ENCODE data around the gene LIN9.
A peak's percentile ranks its signal among the peaks of the same experiment; 100 is the strongest.

Gene LIN9

DNA sequence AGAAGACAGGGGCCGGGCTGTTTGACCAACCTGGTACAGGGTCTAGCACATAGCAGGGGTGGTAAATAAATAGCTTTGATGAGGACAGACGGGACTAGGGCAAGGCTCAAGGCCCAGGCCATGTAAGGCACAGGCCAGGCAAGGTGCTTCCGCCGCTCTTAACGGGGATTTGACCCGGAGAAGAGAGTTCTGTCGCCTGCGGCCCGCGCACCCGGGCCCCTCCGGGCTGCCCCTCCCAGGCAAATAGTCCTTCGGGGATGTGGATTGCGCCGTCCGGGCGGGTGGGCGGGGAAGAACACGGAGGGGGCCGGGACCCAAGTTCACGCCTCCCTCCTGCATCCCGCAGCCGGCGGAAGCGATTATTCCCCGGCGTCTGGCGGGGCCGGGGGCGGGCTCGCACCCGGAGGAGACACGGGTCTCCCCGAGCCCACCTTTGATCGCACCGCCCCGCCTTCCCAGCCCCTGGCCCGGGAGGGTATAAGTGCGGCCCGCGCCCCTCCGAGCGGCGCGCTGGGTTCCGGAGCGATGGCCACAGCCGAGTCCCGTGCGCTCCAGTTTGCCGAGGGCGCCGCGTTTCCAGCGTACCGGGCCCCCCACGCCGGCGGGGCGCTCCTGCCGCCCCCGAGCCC lies 85.7 kb downstream of the LIN9 start, which contains the start of gene MIXL1:
MIXL1 (plus strand) TSS at position 508 of the 629 bp plus-strand sequence; CDS start at position 526, 18 bp downstream.
- ChIA-PET CTCF (interaction anchor here (0.5 kb wide), 1 partner anchor 866 kb away, joined by 3 read pairs; no protein-coding TSS in a partner anchor), POLR2A (interaction anchor here (0.6 to 1.2 kb wide), 2 partner anchors 86 to 101 kb away, joined by 3 to 4 read pairs; partner anchors contain the start of gene LIN9)
- TF ChIP-seq ARNT (IDR thresholded peaks at IDR 0.05), result 0 out of 2 replicates have a peak, but pooled peaks have one; percentile 31
- TF ChIP-seq SP1 (IDR thresholded peaks at IDR 0.05), result no peak
- no peak for DNase-seq (ENCODE audit: extremely low spot score)

DNA sequence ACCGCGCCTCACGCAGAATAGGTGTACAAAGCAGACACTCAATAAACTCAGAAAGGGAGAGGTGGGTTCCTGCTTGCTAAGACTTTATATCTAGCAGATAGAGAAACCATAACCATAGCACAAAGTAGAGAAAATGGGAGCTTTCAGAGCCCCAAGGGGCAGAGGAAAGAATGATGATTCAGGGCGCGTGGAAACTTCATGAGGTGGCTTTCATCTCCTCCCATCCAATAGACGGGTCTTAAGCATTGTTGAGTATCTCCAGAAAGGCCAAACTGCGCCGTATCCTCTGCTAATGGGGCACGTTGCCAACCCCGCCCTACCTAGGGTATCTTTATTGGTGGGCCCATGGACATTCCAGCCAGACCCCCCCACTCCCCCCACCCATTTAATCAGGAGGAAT lies 86.3 kb downstream of the LIN9 start:
- CTCF ChIA-PET, result interaction anchor here (0.8 kb wide), 1 partner anchor 11 kb away, joined by 5 read pairs; no protein-coding TSS in a partner anchor
- DNase-seq (ENCODE audit: extremely low spot score), result no peak
- POLR2A ChIA-PET, result interaction anchor here (1.2 kb wide), 1 partner anchor 86 kb away, joined by 4 read pairs; the partner anchor contains the start of gene LIN9
- TF ChIP-seq SP1 (IDR thresholded peaks at IDR 0.05) (no peak), ARNT (IDR thresholded peaks at IDR 0.05) (no peak), CTBP1 (IDR thresholded peaks at IDR 0.05; ENCODE audit: borderline replicate concordance) (no peak), BHLHE40 (IDR thresholded peaks at IDR 0.05; ENCODE audit: borderline replicate concordance) (no peak), ELF4 (IDR thresholded peaks at IDR 0.05) (no peak), TARDBP (IDR thresholded peaks at IDR 0.05) (no peak)
- TF ChIP-seq, protein P1, sequence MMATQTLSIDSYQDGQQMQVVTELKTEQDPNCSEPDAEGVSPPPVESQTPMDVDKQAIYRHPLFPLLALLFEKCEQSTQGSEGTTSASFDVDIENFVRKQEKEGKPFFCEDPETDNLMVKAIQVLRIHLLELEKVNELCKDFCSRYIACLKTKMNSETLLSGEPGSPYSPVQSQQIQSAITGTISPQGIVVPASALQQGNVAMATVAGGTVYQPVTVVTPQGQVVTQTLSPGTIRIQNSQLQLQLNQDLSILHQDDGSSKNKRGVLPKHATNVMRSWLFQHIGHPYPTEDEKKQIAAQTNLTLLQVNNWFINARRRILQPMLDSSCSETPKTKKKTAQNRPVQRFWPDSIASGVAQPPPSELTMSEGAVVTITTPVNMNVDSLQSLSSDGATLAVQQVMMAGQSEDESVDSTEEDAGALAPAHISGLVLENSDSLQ (IDR thresholded peaks at IDR 0.05), result no peak

DNA sequence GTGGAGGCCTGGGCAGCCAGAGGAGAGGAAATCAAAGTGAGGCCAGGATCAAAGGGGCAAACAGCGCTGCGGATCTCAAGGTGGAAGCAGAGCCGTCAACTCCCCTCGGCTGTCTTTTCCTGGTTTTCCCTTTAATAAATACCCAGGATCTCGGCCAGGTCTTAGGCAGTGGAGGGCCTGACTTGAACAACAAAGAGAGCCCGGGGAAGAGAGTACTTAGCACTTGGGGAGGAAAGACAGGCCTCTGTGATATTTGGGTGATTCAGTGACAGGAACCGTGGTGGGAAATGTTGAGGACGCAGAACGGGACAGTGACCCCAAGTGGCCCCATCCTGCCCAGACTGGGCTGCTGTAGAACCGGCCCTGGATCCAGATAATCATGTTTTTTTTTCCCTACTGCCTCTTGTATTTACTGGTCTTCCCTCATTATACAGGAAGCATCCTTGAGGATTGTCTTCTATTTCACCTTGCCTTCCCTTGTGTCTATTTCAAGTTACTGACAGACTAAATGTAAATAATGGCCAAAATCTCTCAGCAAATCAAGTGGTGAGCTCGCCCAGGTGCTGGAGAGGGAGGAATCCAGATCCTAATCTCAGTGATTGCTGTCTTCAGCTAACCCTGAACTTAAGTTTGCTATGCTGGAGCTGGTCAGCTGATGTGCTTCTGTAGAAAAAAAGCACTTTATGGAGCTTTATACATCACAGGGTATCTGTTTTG lies 88.3 kb downstream of the LIN9 start:
- ChIA-PET CTCF (no interaction called here), POLR2A (interaction anchor here (1.2 kb wide), 1 partner anchor 89 kb away, joined by 5 read pairs; the partner anchor contains the start of gene LIN9)
- TF ChIP-seq BHLHE40 (IDR thresholded peaks at IDR 0.05; ENCODE audit: borderline replicate concordance) (no peak), CTBP1 (IDR thresholded peaks at IDR 0.05; ENCODE audit: borderline replicate concordance) (no peak), ELF4 (IDR thresholded peaks at IDR 0.05) (no peak), ZNF384 (IDR thresholded peaks at IDR 0.05) (no peak), LEF1 (IDR thresholded peaks at IDR 0.05; ENCODE audit: borderline replicate concordance) (no peak), NFRKB (IDR thresholded peaks at IDR 0.05) (no peak), FOXA1 (IDR thresholded peaks at IDR 0.05) (no peak), SUZ12 (IDR thresholded peaks at IDR 0.05) (no peak), FOXM1 (IDR thresholded peaks at IDR 0.05; ENCODE audit: borderline replicate concordance) (no peak)
- DNase-seq (ENCODE audit: extremely low spot score), result no peak

GRCh38 chr1:226217273-226217672 lies 91.7 kb downstream of the LIN9 start:
- TF ChIP-seq ZNF384 (IDR thresholded peaks at IDR 0.05) (no peak), NFRKB (IDR thresholded peaks at IDR 0.05) (no peak)
- CTCF ChIA-PET, result no interaction called here
- no peak for DNase-seq (ENCODE audit: extremely low spot score)

GRCh38 chr1:226216056-226216455 lies 92.9 kb downstream of the LIN9 start:
- CTCF ChIA-PET, result no interaction called here
- POLR2A ChIA-PET, result interaction anchor here (0.9 kb wide), 1 partner anchor 93 kb away, joined by 3 read pairs; the partner anchor contains the start of gene LIN9
- TF ChIP-seq SUZ12 (IDR thresholded peaks at IDR 0.05), result no peak
- no peak for TF ChIP-seq HDGF (IDR thresholded peaks at IDR 0.05; ENCODE audit: borderline replicate concordance)
- no peak for TF ChIP-seq TARDBP (IDR thresholded peaks at IDR 0.05)
- no peak for TF ChIP-seq FOXA1 (IDR thresholded peaks at IDR 0.05)
- no peak for DNase-seq (ENCODE audit: extremely low spot score)

More at GRCh38 chr1:226217273-226217672, 91.7 kb downstream of the LIN9 start:
- POLR2A ChIA-PET, result no interaction called here

DNA sequence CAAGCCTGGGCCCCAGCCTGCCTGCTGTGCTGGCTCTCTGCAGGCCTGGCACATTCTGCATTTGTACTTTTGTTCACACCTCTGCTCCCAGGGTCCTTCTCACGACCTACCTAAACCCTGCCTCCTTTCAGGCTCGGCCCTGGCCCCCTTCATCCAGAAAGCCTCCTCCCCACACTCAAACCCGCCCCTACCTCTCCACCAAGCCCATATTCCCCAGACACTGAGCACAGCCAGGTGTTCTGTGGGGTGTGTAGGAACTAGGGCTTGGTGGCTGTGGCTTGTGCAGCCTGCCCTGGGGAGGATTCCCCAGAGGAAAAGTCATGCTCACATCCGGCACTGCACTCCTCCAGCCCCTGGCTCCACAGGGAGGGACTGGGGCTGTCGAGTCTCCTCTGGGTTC lies 93.7 kb downstream of the LIN9 start:
- TF ChIP-seq, protein P1 (IDR thresholded peaks at IDR 0.05), result no peak
- TF ChIP-seq BHLHE40 (IDR thresholded peaks at IDR 0.05; ENCODE audit: borderline replicate concordance) (no peak), SUZ12 (IDR thresholded peaks at IDR 0.05) (no peak), FOXM1 (IDR thresholded peaks at IDR 0.05; ENCODE audit: borderline replicate concordance) (no peak), SP1 (IDR thresholded peaks at IDR 0.05) (no peak), ZNF384 (IDR thresholded peaks at IDR 0.05) (no peak), HDGF (IDR thresholded peaks at IDR 0.05; ENCODE audit: borderline replicate concordance) (no peak), FOXA1 (IDR thresholded peaks at IDR 0.05) (no peak)
- DNase-seq (ENCODE audit: extremely low spot score), result no peak
- ChIA-PET CTCF (no interaction called here), POLR2A (interaction anchor here (0.9 kb wide), 1 partner anchor 93 kb away, joined by 3 read pairs; the partner anchor contains the start of gene LIN9)

DNA sequence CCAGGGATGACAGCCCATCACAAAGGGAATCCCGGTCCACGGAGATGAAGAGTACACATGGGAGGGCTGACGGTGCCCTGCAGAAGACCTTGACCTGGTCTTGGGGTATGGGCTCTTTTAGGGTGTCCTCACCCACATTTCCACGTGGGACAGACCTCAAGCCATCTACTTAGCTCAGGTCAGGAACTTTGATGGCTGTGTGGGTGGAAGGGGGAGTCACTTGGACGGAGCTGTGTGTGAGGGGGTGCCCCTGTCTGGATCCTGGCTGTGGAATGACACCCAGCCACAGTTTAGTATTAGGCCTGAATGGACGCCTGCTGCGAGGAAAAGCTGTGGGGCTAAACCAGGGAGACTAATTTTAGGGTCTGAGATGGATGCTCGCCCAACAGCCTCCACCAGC lies 96.4 kb downstream of the LIN9 start:
- no peak for DNase-seq (ENCODE audit: extremely low spot score)
- TF ChIP-seq L3MBTL2 (conservative IDR thresholded peaks at IDR 0.05) (no peak), HDGF (IDR thresholded peaks at IDR 0.05; ENCODE audit: borderline replicate concordance) (no peak), LEF1 (IDR thresholded peaks at IDR 0.05; ENCODE audit: borderline replicate concordance) (no peak)
- CTCF ChIA-PET, result interaction anchor here (1.1 to 1.7 kb wide), 3 partner anchors 10 to 121 kb away, joined by 4 to 5 read pairs (median 4); no protein-coding TSS in a partner anchor
- POLR2A ChIA-PET, result no interaction called here

Data from HEK293T (cell line).